HTERT RPE-1 (cell line): ENCODE results near the gene PRM1.

Experiments used
- in situ Hi-C: fragments of 300-500 bp; cut with MboI; formaldehyde crosslinking; loops from 4 replicates; pipeline ENCODE4 v1.14.3; 2020; ENCODE audit warnings: low sequenced_read_pairs

Gene PRM1, protein sequence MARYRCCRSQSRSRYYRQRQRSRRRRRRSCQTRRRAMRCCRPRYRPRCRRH

GRCh38 chr16:11280616-11281522 lies at the start of gene PRM1:
PRM1 (minus strand) TSS chr16:11281330; CDS start chr16:11281238, 92 bp downstream.
- in situ Hi-C loops = no loop called here

DNA sequence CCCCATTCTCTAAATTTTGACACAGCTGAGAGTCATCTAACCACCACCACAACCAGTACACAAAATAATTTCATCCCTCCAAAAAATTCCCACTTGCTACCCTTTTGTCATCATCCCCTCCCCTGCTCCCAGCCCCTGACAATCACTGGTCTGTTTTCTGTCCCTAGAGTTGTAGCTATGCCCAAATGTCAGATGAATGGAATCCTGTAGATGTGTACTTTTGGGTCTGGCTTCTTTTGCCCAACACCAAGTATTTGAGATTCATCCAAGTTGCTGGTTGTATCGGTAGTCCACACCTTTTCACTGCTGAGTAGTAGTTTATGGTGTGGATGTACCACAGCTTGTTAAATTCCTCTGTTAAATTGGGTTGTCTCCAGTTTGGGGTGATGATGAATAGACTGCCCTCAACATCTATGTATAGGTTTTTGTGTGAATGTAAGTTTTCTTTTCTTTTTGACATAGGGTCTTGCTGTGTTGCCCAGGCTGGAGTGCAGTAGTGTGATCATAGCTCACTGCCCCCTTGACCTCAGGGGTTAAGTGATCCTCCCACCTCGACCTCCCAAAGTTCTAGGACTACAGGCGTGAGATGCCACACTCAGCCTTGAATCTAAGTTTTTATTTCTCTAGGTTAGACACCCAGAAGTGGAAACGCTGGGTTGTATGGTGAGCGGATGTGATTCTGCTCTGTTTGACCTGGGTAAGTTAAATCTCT lies 49.6 kb upstream of the PRM1 start:
- in situ Hi-C loops = no loop called here

- in situ Hi-C loops = no loop called here
These were observed 48.8 kb upstream of the PRM1 start for GRCh38 chr16:11329891-11330290.

- in situ Hi-C loops = no loop called here
These were observed 48.0 kb upstream of the PRM1 start for GRCh38 chr16:11329071-11329491.

- in situ Hi-C loops = no loop called here
These were observed 47.3 kb upstream of the PRM1 start for GRCh38 chr16:11328172-11329070.

DNA sequence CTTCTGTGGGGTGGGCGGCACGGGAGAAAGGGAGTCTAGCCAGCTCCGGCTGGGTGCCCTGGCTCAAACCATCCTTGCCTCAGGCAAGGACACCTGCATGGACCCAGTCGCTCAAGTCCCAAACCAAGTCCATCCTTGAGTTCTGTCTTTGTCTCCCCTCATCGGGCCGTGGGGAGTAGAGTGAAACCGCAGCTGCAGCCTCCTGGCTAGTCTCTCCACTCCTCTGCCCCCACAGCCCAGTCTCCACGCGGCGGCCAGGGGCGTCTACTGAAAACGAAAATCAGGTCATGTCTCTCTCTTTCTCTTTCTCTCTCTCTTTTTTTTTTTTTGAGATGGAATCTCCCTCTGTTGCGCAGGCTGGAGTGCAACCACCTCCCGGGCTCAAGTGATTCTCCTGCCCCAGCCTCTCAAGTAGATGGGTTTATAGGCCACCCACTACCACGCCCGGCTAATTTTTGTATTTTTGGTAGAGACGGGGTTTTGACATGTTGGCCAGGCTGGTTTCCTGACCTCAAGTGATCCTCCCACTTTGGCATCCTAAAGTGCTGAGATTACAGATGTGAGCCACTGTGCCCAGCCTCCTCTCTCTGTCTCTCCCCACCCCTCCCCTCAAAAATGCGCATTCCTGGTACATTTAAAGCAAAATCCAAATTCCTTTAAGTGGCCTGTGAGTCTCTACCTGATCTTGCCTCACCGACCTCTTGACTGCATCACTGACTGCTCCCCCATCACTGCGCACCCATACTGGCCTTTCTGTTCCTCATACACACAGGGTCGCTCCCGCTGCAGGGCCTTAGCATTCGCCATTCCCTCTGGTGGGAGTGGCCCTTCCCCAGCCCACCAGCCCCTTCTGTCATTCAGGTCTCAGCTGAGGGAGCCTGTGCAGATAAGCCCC lies 46.4 kb upstream of the PRM1 start:
- in situ Hi-C loops = no loop called here

GRCh38 chr16:11326737-11327276 lies 45.7 kb upstream of the PRM1 start:
- in situ Hi-C loops = no loop called here

DNA sequence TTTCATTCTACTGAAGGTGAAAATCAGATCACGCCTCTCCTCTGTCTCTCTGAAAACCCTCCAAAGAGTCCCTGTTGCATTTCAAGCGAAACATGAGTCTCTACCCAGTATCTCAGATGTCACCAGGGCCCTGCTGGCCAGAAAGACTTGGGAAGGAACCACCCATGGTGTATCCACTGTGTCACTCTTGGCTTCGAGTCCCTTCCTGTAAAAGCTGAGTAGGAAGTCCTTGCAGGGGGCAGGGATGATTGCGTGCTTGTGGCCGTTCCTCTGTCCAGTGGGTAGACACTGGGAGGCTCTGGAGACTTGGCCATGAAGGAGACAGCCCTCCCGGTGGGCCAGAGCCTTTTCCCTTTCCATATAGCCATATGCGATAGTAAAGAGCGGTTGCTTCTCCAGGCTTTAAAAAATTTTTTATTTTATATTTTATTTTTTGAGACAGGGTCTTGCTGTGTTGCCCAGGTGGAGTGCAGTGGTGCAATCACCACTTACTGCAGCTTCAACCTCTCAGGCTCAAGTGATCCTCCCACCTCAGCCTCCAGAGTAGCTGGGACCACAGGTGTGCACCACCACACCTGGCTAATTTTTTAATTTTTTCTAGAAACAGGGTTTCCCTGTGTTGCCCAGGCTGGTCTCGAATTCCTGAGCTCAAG lies 45.1 kb upstream of the PRM1 start:
- in situ Hi-C loops = no loop called here

GRCh38 chr16:11325404-11326083 lies 44.4 kb upstream of the PRM1 start:
- in situ Hi-C loops = no loop called here

DNA sequence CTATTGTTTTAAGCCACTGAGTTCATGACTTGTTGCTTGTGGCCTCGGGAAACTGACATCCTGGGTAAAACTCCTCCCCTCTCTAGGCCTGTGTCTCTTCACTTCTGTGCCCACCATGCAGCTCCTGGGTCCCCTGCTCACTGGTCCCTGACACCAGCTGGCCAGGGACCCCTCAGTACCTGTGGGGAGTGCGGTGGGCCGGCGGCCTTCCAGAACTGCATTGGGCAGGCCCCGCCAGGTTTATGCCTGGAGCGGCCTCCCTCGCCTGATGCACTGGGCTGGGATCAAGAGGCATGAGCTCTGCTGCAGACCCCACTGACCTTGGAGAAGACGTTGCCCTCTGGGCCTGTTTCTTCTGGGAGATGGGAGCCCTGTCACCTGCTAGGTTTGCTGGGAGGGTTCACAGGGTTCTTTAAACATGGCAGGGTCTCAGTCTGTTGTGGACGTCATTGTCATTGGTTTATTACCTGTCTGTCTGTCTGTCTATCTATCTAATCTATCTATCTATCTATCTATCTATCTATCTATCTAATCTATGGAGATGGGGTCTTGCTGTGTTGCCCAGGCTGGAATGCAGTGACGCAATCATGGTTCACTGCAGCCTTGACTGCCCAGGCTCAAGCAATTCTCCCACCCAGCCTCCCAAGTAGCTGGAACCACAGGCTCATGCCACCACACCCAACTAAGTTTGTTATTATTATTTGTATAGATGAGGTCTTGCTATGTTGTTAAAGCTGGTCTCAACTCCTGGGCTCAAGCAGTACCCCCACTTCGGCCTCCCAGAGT lies 42.6 kb upstream of the PRM1 start:
- in situ Hi-C loops = no loop called here

DNA sequence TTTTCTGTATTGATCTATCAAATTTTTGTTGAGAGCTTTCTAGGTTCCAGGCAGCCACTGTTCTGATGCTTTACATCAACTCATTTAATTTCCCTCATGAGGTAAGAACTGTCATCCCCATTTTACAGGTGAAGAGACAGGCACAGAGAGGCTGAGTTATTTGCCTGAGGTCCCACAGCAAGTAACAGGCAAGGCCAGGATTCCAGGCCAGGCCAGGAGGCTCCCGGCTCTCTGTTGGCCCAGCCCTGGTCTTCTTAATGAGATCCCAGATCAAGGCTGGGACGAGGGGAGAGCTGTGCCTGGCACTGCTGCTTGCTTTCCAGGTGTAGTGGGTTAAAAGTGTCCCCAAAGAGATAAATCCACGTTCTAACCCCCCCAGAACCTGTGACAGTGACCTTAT lies 41.7 kb upstream of the PRM1 start:
- in situ Hi-C loops = no loop called here

- in situ Hi-C loops = no loop called here
These were observed 40.5 kb upstream of the PRM1 start for GRCh38 chr16:11321662-11322061.

DNA sequence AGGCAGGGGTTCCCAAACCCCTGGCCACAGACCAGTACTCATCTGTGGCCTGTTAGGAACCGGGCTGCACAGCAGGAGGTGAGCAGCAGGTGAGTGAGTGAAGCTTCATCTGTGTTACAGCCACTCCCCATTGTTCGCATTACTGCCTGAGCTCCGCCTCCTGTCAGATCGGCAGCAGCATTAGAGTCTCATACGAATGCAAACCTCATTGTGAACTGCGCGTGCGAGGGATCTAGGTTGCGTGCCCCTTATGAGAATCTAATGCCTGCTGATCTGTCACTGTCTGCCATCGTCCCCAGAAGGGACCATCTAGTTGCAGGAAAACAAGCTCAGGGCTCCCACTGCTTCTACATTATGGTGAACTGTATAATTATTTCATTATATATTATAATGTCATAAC lies 39.0 kb upstream of the PRM1 start:
- in situ Hi-C loops = no loop called here

DNA sequence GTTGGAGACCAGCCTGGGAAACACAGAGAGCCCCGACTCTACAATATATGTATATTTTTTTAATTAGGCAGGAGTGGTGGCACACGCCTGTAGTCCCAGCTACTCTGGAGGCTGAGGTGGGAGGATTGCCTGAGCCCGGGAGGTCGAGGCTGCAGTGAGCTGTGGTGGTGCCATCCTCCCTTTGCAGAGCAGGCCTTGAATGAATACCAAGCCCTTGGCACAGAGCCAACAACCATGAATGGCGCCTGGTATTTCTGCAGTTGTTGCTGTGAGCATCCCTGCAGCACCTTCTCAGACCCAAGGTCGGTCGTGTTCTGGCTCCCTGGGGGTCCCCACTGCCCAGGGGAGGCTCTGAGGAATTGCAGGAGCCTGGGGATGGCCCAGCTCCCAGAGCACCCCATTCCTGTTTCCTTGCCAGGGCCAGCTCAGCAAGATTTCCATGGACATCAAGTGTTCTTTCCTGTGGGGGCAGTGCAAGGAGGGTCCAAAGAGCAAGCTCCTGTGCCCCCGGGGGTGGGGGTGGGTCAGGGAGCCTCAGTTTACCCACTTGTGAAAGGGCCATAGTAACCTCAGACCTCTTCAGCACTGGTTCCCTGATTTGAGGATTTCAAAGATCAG lies 38.5 kb upstream of the PRM1 start:
- in situ Hi-C loops = no loop called here

GRCh38 chr16:11318817-11319216 lies 37.7 kb upstream of the PRM1 start:
- in situ Hi-C loops = no loop called here

GRCh38 chr16:11316331-11317015 lies 35.3 kb upstream of the PRM1 start:
- in situ Hi-C loops = no loop called here

DNA sequence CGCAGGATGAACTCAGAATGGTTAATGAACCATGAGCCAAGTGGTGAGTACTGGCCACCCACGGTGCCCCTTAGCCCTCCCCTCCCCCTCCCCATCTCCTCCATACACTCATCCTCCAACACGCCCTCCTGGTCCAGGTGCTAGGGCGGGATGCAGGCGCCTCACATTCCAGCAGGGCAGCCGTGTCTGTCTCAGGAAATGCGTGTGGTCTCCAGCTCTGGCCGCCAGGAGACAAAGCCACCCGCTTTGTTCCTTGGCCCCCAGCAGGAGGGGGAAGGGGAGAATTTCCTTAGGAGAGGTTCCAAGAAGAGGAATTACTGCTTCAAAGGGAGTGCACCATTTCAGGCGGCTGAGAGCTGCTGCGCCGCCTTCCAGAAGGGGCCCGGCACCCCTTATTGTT lies 34.4 kb upstream of the PRM1 start:
- in situ Hi-C loops = no loop called here
